A549 treated with Mapracorat at 1 μM for 4 hours (cell line): Measurements from ENCODE around the gene PELI2. TPM values are rescaled to one million over a fixed set of nuclear protein-coding genes. Genes with fewer than 3 reads are reported as not detected.

Experiments
- total RNA-seq: library from RNA; stranded (reverse); fragments of 200-300 nt; extraction: Qiagen RNA extraction; gene quantifications from 5 replicates; pipeline ENCODE4 v1.2.3, GENCODE V29; 2022

The PELI2 gene
- total RNA-seq: 0.78 to 1.5 TPM (median 1.2 TPM) in 5 replicates

GRCh38 chr14:56117765-56118610 is at the start of gene PELI2:
TSS of gene PELI2 (plus strand) at chr14:56118411. CDS start at chr14:56118661, 250 bp downstream.

